HG03280 (cell line): ENCODE data around the gene LRRC8D.

Experiments used
- ATAC-seq: cut with Tn5 transposase; IDR thresholded peaks from one replicate; pipeline ENCODE4 v1.9.1; 2021; ENCODE audit warnings: mild to moderate bottlenecking, moderate library complexity; ENCODE audit not compliant: unreplicated experiment

The LRRC8D gene

GRCh38 chr1:89890085-89890752 lies 69.4 kb downstream of the LRRC8D start:
- no peak for ATAC-seq

GRCh38 chr1:89892816-89893215 lies 72.0 kb downstream of the LRRC8D start:
- ATAC-seq = no peak

GRCh38 chr1:89894210-89895201 lies 73.7 kb downstream of the LRRC8D start:
- ATAC-seq = no peak

GRCh38 chr1:89896105-89896942 lies 75.5 kb downstream of the LRRC8D start:
- no peak for ATAC-seq

- no peak for ATAC-seq
Measured at GRCh38 chr1:89897347-89898133, 76.7 kb downstream of the LRRC8D start.

GRCh38 chr1:89898150-89898549 lies 77.3 kb downstream of the LRRC8D start:
- ATAC-seq = no peak

- ATAC-seq = no peak
Measured at GRCh38 chr1:89898695-89899470, 78.1 kb downstream of the LRRC8D start.

GRCh38 chr1:89900323-89900722 lies 79.5 kb downstream of the LRRC8D start:
- no peak for ATAC-seq

GRCh38 chr1:89900791-89901708 lies 80.2 kb downstream of the LRRC8D start:
- ATAC-seq = no peak

GRCh38 chr1:89901957-89902669 lies 81.3 kb downstream of the LRRC8D start:
- ATAC-seq = no peak

- ATAC-seq = no peak
Measured at GRCh38 chr1:89903550-89903949, 82.7 kb downstream of the LRRC8D start.

GRCh38 chr1:89904219-89904980 lies 83.6 kb downstream of the LRRC8D start:
- no peak for ATAC-seq

- ATAC-seq = no peak
Measured at GRCh38 chr1:89905395-89906058, 84.7 kb downstream of the LRRC8D start.

GRCh38 chr1:89906088-89906487 lies 85.3 kb downstream of the LRRC8D start:
- ATAC-seq = no peak

- no peak for ATAC-seq
Measured at GRCh38 chr1:89907727-89908212, 86.9 kb downstream of the LRRC8D start.

GRCh38 chr1:89908273-89908671 lies 87.4 kb downstream of the LRRC8D start:
- ATAC-seq = no peak
